K562 (cell line): ENCODE data around the gene NRM. TPM values are rescaled to one million over a fixed set of nuclear protein-coding genes. Genes with fewer than 3 reads are reported as not detected.

ENCODE experiments used
- IRF9 ChIP-seq: fragments of 450-650 bp; IDR thresholded peaks from 2 replicates; pipeline ENCODE4 v1.6.1; 2016; ENCODE audit warnings: missing biosample characterization, missing genetic modification characterization
- KLF13 ChIP-seq: fragments of 450-650 bp; IDR thresholded peaks from 2 replicates; pipeline ENCODE4 v1.6.1; 2016; ENCODE audit warnings: missing genetic modification characterization, low read depth, mild to moderate bottlenecking, missing compliant biosample characterization, moderate library complexity, borderline replicate concordance
- MAZ ChIP-seq, 2 experiments: fragments of 450-650 bp in 1 of 2; sonication (generic) in 1 of 2; formaldehyde crosslinking; IDR thresholded peaks in 1 of 2; conservative IDR thresholded peaks in 1 of 2; 2 replicates each; pipeline versions ENCODE4 v1.4.0 to v1.5.0; 2020; ENCODE audit warnings: mild to moderate bottlenecking in 1 of 2, missing genetic modification reagents in 1 of 2
- NELFE ChIP-seq: IDR thresholded peaks from 2 replicates; pipeline ENCODE4 v1.6.1; 2011; ENCODE audit warnings: mild to moderate bottlenecking; ENCODE audit not compliant: insufficient read depth, insufficient read length
- NFXL1 ChIP-seq: fragments of 450-650 bp; formaldehyde crosslinking; IDR thresholded peaks from 2 replicates; pipeline ENCODE4 v1.4.0; 2021; ENCODE audit warnings: mild to moderate bottlenecking
- PKNOX1 ChIP-seq: fragments of 450-650 bp; IDR thresholded peaks from 2 replicates; pipeline ENCODE4 v1.6.1; 2016
- PPARD ChIP-seq: fragments of 250-450 bp; sonication (Bioruptor Pico); IDR thresholded peaks from 2 replicates; pipeline ENCODE4 v1.8.0; 2022; ENCODE audit warnings: inconsistent platforms, mild to moderate bottlenecking, moderate library complexity
- REST ChIP-seq, 2 experiments: fragments of 450-650 bp; formaldehyde crosslinking in 1 of 2; IDR thresholded peaks; 2 replicates each; pipeline versions ENCODE4 v1.4.0 to v1.6.1; 2014 to 2020; ENCODE audit warnings: mild to moderate bottlenecking in 2 of 2, borderline replicate concordance in 1 of 2, low read depth in 1 of 2
- RFX5 ChIP-seq: IDR thresholded peaks from 2 replicates; pipeline ENCODE4 v1.6.1; 2011; ENCODE audit warnings: low read depth, mild to moderate bottlenecking, improper control_type of control experiment, low read length
- SIN3B ChIP-seq: fragments of 450-650 bp; IDR thresholded peaks from 2 replicates; pipeline ENCODE4 v1.6.1; 2017; ENCODE audit warnings: low read depth, mild to moderate bottlenecking, moderate library complexity
- SRSF3 ChIP-seq: fragments of 200-400 bp; formaldehyde crosslinking; IDR thresholded peaks from 2 replicates; pipeline ENCODE4 v1.6.1; 2016; ENCODE audit warnings: mild to moderate bottlenecking, low read length, moderate library complexity; ENCODE audit not compliant: insufficient read depth
- TAF7 ChIP-seq: fragments of 450-650 bp; IDR thresholded peaks from 2 replicates; pipeline ENCODE4 v1.6.1; 2016; ENCODE audit warnings: missing genetic modification characterization, missing compliant biosample characterization
- ZNF436 ChIP-seq: fragments of 250-450, 450-650 bp; sonication (Bioruptor Pico); formaldehyde crosslinking; IDR thresholded peaks from 2 replicates; pipeline ENCODE4 v1.7.0; 2020; ENCODE audit warnings: mild to moderate bottlenecking
- ZNF445 ChIP-seq: fragments of 250-450 bp; sonication (Bioruptor Pico); IDR thresholded peaks from 2 replicates; pipeline ENCODE4 v1.4.0; 2020; ENCODE audit warnings: low read depth, mild to moderate bottlenecking, moderate library complexity
- ZNF551 ChIP-seq: fragments of 250-450 bp; sonication (Bioruptor Pico); IDR thresholded peaks from 2 replicates; pipeline ENCODE4 v1.5.0; 2021; ENCODE audit warnings: mild to moderate bottlenecking, moderate library complexity
- polyA plus RNA-seq, 8 experiments: library from polyadenylated mRNA; depleted of rRNA in 4 of 8; stranded (reverse) in 5 of 8; unstranded in 3 of 8; fragments of >200 nt; fragmentation: Nextera tagmentation in 2 of 8; fragmentation: Illumina TruSeq in 1 of 8; extraction: Ambion mirVana in 2 of 8; extraction: Trizol in 1 of 8; gene quantifications; 2 replicates each; pipeline versions ENCODE4 v1.2.1 to v1.2.3, GENCODE V29; 2011 to 2014; ENCODE audit warnings: inconsistent platforms in 1 of 8, missing spikeins in 1 of 8
- total RNA-seq, 7 experiments: library from RNA; depleted of rRNA in 6 of 7; stranded (reverse); fragments of >200 nt in 6 of 7; fragmentation: Illumina TruSeq in 2 of 7; extraction: Trizol in 2 of 7; gene quantifications; 2 replicates each; pipeline versions ENCODE4 v1.2.1 to v1.2.3, GENCODE V29; 2011 to 2021; ENCODE audit warnings: low replicate concordance in 1 of 7

NRM gene
- total and polyA plus RNA-seq, 9 of the 15 experiments (the other 6 are each of a cell fraction or from before 2014, with no cell fraction given), result 9.7 to 58.2 (median 18.1) TPM

GRCh38 chr6:30721198-30722024 is 30.6 kb upstream of the NRM start (continued):
- peak; percentile 91; the same call in 1 of the 2 replicates for TF ChIP-seq KLF13 (tag)
- peak; percentile 53 for TF ChIP-seq ZNF445
- TF ChIP-seq SRSF3, result no peak
- peak; percentile 95 to 99 for TF ChIP-seq MAZ (CRISPR knock-in tag; conservative IDR thresholded peaks at IDR 0.05 in 1 of 2, IDR thresholded peaks at IDR 0.05 in 1 of 2)
- no peak for TF ChIP-seq PKNOX1
- TF ChIP-seq NELFE, result no peak
- TF ChIP-seq PPARD, result no peak
- TF ChIP-seq SIN3B, result no peak; the same call in 1 of the 2 replicates
- no peak for TF ChIP-seq ZNF551 (CRISPR knock-in tag)
- TF ChIP-seq ZNF436 (CRISPR knock-in tag), result no peak
- TF ChIP-seq TAF7 (tag), result peak; percentile 64; the same call in 1 of the 2 replicates
- no peak for TF ChIP-seq NFXL1 (CRISPR knock-in tag)
- no peak for TF ChIP-seq RFX5
- TF ChIP-seq REST (IDR thresholded peaks at IDR 0.05; ENCODE audit: borderline replicate concordance), result peak; percentile 78
- peak; percentile 90 for TF ChIP-seq REST (CRISPR knock-in tag; IDR thresholded peaks at IDR 0.05; ENCODE audit: low read depth)
- TF ChIP-seq IRF9 (tag), result no peak
